Germinal center (tissue), 1 donor: ENCODE results near the gene NCOA4.
"Not testable (repeated sequence)": the region's sequence is repeated elsewhere in the genome, so short reads cannot be mapped to it uniquely, and the experiment has no call there.

Experiments used
- DNase-seq: peaks from one replicate; pipeline ENCODE4 v3.0.0; 2012; ENCODE audit warnings: mixed read lengths, low spot score

Gene NCOA4

DNA sequence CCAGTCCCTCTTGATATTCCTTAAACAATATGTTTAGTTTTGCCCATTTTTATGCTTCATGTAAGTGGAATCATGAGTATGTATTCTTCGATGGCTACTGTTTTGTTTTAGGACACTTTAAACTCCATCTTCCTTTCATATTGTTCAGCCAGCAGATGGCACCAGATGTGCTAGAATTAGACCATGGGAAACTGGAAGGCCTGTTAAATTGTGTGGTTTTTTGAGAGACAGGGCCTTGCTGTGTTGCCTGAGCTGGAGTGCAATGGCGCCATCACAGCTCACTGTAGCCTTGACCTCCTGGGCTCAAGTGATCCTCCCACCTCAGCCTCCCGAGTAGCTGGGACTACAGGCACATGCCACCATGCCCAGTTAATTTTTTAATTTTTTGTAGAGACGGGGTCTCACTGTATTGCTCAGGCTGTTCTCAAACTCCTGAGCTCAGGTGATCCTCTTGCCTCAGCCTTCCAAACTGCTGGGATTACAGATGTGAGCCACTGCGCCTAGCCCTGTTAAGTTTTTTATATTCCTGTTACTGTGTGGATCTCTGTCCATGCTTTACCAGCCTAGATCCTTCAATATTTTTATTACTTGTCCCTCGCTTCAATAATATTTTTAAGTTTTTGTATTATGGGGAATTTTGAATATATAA is 46.8 kb downstream of the NCOA4 start:
- not testable (repeated sequence) for DNase-seq

- DNase-seq = not testable (repeated sequence)
These were observed 49.1 kb downstream of the NCOA4 start for GRCh38 chr10:45981367-45981766.

DNA sequence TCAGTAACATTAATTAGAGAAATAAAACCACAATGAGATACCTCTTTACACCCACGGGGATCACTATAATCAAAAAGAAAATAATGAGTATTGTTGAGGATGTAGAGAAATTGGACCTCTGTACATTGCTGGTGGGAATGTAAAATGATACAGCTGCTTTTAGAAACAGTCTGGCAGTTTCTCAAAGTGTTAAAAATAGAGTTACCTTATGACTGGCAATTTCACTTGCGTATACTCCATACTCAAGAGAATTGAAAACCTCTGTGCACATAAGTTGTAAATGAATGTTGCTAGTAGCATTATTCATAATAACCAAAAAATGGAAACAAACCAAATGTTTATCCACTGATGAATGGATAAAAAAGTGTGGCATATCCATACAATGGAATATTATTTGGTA is 51.9 kb downstream of the NCOA4 start:
- DNase-seq = not testable (repeated sequence)

DNA sequence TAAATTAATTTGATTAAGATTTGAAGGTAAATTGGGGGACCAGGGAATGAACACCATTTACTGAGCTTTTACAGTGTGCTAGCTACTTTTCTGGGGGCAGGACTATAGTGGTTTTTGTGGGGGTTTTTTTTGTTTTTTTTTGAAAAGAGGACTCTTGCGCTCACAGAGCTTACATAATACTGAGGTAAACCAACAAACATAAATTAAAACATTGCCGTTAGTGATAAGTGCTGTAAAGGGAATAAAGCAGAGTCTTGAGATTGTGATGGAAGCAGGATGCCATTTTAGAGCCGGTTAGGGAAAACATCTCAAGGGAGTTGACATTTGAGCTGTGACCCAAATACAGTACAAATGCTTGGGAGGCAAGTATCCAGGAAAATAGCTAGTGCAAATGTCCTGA is 56.4 kb downstream of the NCOA4 start:
- DNase-seq = not testable (repeated sequence)

DNA sequence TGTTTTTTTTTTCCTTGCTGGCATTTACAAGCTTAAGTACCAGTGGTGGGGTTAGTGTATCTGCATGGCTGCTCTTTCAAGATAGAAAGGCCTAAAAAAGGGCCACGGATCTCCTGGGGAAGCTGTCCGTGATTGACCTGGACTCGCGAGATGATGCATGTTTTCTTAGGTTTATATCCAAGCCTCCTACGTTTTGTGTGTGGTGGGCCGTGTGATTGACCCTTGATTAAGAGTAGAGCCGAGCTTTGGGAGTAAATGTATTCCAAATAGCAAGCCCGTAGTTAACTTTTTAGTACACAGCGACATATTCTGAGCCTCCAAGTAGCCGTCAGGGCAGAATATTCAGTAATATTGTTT is 57.6 kb downstream of the NCOA4 start:
- not testable (repeated sequence) for DNase-seq

GRCh38 chr10:45972106-45972812 is 58.2 kb downstream of the NCOA4 start, which contains the start of gene TIMM23:
Gene TIMM23, plus strand, starts transcription at chr10:45972489. Its CDS starts 136 bp downstream, at chr10:45972625.
- peak; percentile 45 for DNase-seq

- not testable (repeated sequence) for DNase-seq
These were observed 58.7 kb downstream of the NCOA4 start for GRCh38 chr10:45971742-45972105.

DNA sequence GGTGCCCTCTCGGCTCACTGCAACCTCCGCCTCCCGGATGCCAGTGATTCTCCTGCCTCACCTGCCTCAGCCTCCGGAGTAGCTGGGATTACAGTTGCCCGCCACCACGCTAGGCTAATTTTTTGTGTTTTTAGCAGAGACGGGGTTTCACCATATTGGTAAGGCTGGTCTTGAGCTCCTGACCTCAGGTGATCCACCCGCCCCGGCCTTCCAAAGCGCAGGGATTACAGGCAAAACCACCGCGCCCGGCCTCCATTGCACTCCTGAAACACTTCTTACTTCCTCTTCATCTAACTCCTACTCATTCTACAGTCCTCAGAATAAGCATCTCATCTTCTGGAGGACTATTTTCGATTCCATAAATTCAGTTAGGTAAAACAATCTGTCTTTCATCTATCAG is 59.4 kb downstream of the NCOA4 start:
- not testable (repeated sequence) for DNase-seq

- not testable (repeated sequence) for DNase-seq
These were observed 67.6 kb downstream of the NCOA4 start for GRCh38 chr10:45962686-45963452.

- DNase-seq = not testable (repeated sequence)
These were observed 72.5 kb downstream of the NCOA4 start for GRCh38 chr10:45957928-45958327.

GRCh38 chr10:45956634-45957033 is 73.8 kb downstream of the NCOA4 start:
- DNase-seq = not testable (repeated sequence)
